Astrocyte (in vitro differentiated cells and primary cell): ENCODE results near the gene ZNF45.

Source experiments
- CTCF ChIP-seq: IDR thresholded peaks from 2 replicates; pipeline ENCODE4 v1.5.1; 2011; ENCODE audit warnings: low read depth, mild to moderate bottlenecking, inconsistent platforms, low read length, moderate library complexity; ENCODE audit not compliant: insufficient read depth
- EZH2 ChIP-seq: IDR thresholded peaks from 2 replicates; pipeline ENCODE4 v1.6.1; 2012; ENCODE audit warnings: mild to moderate bottlenecking, low read length, inconsistent platforms; ENCODE audit not compliant: insufficient read depth

DNA sequence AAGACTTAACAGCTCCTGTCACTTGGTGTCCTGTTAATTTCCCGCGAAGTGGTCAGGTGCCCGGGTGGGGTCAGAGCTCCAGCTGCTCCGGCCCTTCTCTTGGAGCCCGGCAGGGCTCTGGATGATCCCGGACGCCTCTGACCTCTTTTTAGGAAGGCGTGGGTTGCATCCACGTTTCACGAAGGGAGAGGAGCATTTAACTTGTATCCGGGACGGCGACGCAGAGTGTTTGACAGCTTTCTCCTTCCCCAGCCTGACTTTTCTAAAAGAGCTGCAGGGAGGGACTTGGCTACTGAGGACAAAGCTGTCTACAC is 49.6 kb upstream of the ZNF45 start:
- TF ChIP-seq EZH2 (no peak), CTCF (no peak)
